Choroid plexus epithelial cell (primary cell): ENCODE results near the gene PRR16.

Experiments
- DNase-seq: peaks from one replicate; pipeline ENCODE4 v3.0.0-alpha.2; 2010; ENCODE audit warnings: low read depth
- H3K4me3 ChIP-seq: 2 replicates; pipeline ENCODE4 v1.5.1; 2011; ENCODE audit warnings: low read depth, mild to moderate bottlenecking, control low read depth, low read length, moderate library complexity
- TF ChIP-seq, protein P1 (sequence below): conservative IDR thresholded peaks from 2 replicates; pipeline ENCODE4 v1.5.1; 2011; ENCODE audit warnings: low read depth, mild to moderate bottlenecking, control low read depth, inconsistent platforms, low read length, moderate library complexity

Gene PRR16

DNA sequence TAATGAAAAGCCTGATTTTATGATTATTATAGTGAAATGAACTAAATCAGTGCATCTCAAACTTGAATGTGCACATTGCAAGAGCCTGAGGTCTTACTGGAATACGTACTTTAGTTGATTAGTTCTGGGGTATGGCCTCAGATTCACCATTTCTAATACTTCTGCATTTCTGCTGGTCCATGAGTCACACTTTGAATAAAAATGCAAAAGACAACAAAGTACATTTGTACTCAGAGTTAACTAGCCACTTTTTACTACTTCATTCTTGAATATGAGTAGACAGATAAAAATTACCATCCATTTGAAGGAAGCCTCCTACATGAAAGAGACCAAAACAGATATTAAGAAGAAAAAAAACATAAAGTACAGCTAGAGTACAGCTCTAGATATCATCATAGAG is 27.1 kb upstream of the PRR16 start:
- H3K4me3 ChIP-seq = no peak overlapping the region
- DNase-seq = peak; percentile 38
- TF ChIP-seq, protein P1, sequence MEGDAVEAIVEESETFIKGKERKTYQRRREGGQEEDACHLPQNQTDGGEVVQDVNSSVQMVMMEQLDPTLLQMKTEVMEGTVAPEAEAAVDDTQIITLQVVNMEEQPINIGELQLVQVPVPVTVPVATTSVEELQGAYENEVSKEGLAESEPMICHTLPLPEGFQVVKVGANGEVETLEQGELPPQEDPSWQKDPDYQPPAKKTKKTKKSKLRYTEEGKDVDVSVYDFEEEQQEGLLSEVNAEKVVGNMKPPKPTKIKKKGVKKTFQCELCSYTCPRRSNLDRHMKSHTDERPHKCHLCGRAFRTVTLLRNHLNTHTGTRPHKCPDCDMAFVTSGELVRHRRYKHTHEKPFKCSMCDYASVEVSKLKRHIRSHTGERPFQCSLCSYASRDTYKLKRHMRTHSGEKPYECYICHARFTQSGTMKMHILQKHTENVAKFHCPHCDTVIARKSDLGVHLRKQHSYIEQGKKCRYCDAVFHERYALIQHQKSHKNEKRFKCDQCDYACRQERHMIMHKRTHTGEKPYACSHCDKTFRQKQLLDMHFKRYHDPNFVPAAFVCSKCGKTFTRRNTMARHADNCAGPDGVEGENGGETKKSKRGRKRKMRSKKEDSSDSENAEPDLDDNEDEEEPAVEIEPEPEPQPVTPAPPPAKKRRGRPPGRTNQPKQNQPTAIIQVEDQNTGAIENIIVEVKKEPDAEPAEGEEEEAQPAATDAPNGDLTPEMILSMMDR = no peak

DNA sequence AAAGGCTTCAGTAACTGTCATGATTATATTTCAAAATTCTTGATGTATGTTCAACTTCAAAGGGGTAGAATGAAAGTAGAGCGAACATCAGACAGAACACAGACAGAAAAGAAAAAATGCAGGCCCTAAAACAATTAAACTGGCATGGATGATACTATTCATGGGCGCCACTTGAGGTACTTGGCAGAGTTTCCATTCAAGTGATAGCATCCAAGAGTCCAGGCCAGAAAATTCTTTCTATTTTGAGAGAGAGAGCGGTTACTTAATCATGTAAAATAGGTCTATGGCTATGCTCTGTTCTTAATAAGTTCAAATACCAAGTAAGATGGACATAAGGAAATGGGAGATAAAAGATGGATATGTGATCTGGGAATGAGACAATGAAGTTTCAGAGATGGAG is 21.4 kb upstream of the PRR16 start:
- no peak overlapping the region for H3K4me3 ChIP-seq
- TF ChIP-seq, protein P1 = no peak
- DNase-seq = no peak

DNA sequence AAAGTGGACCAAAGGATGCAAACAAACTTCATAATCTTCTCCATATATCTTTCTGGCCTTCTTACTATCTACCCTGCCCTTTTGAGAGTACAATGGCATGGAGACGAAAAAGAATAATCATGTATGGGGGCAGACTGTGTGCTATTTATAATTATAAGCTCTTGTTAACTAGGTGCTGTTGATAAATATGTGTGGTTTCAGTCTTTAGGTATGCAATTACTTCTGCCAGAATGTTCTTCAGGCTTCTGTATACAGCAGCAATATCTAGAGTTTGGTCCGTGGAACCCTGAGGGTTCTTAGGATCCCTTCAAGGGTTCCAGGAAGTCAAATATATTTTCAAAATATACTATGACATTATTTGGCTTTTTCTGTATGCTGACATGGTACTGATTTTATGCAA is 20.5 kb upstream of the PRR16 start:
- TF ChIP-seq, protein P1 = no peak
- no peak for DNase-seq
- H3K4me3 ChIP-seq = no peak overlapping the region

DNA sequence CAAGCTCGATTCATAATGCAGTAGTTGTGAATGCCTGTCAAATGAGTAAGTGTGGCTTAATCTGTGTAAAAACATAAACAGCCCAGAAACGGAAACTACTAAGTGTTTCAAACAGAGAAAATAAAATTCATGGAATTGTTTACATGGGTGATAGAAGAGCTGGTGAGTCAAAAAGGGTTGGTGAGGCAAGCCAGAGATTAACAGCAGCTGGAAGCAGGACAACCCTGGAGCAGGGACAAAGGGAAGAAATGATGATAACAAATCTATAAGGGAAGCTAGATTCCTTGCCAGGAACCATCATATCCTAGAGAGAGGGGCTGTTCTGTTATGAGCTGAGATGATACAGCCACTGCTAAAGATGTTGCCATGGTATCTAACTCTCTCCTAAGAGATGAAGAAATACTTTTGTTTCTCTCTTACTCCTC is 18.0 kb upstream of the PRR16 start:
- peak; percentile 91 for DNase-seq
- H3K4me3 ChIP-seq = no peak overlapping the region
- TF ChIP-seq, protein P1 = no peak

DNA sequence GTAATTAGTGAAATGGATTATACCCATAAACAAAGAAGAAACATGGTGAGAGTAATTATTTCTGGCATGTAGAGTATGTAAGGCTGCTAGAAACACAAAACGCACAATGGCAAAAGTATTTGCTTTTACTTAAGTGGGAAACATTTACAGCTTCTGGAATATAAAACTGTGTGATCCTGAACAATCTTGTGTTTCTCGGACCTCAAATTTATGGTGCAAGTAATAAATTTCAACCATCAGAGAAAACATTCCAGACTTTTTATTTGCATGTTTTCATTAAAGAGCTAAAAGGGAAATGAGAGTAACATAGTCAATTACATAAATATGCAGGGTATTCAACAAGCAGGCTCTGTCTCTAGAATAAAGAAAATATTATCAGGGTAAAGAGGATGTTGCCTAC is 17.2 kb upstream of the PRR16 start:
- DNase-seq = peak; percentile 38
- no peak overlapping the region for H3K4me3 ChIP-seq
- TF ChIP-seq, protein P1 = no peak

DNA sequence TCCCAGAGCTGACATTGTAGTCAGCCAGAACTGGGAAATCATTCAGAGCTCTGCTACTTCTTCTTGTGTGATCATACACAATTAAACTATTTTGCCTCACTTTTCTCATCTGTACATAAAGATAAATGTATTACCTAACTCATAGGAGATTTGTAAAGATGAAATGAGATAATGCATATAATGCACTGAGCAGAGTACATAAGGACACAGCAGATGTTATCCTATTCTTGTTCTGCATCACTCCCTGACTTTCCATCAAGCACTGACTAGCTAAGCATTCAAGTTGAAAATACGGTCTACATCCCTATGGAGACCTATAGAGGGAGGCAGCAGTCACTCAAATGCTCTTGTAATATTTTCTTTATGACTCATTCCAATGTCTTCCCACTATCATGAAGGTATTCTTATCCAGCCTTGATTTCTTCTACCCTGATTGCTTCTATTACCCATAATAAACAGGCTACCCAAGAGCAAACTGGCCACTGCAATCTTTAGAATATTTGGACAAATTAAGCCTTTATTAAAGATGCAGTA is 16.3 kb upstream of the PRR16 start:
- DNase-seq = peak; percentile 59
- no peak overlapping the region for H3K4me3 ChIP-seq
- TF ChIP-seq, protein P1 = no peak

DNA sequence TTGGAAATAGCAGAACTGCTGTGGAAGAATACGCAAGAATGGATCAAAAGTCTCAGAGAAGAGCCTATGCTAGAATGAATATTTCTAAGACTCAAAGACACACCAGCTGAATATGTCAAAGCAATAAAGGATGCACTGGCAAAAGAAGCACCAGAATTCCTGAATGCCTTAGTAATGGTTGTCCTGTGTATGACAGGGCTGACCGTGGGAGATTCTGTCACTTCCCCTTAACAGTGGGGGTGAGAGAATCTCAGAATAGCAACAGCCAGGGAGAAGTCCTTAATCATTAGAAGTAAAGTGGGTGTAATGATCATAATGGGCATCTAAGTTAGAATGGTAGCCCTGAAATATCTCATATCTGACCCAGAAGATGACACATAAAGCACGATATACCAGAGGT is 14.6 kb upstream of the PRR16 start:
- no peak overlapping the region for H3K4me3 ChIP-seq
- TF ChIP-seq, protein P1 = no peak
- no peak for DNase-seq
